ENCODE data around the gene CASQ2. TPM values are rescaled to one million over a fixed set of nuclear protein-coding genes. Genes with fewer than 3 reads are reported as not detected.

CASQ2 gene
- total RNA-seq, 1 donor from 2014 or later: not detected

- no peaks in the 10 kb centered on the region for H3K9me3 ChIP-seq (ENCODE audit: low read depth)
- no peaks in the 10 kb centered on the region for H3K79me2 ChIP-seq (ENCODE audit: low read depth)
- H3K4me3 ChIP-seq: no peak overlapping the region
- H3K9ac ChIP-seq: no peak overlapping the region
- DNase-seq (ENCODE audit: low spot score): no peak
- Mint-ChIP-seq H3K9me3 (no peaks in the 10 kb centered on the region), H3K4me3 (no peak overlapping the region), H3K27ac (no peak overlapping the region), H3K27me3 (ENCODE audit: insufficient read depth, low read depth) (peaks cover 2% of the 10 kb centered on the region), H3K4me1 (peaks cover 5% of the 10 kb centered on the region), H3K36me3 (no peaks in the 10 kb centered on the region)
- no peak for TF ChIP-seq EZH2 (IDR thresholded peaks at IDR 0.05)
- no peak for TF ChIP-seq CTCF (IDR thresholded peaks at IDR 0.05)
- TF ChIP-seq EZH2phosphoT487 (IDR thresholded peaks at IDR 0.05): no peak
- H3K27ac ChIP-seq: no peak overlapping the region
- H3F3A ChIP-seq (ENCODE audit: low read depth): no peaks in the 10 kb centered on the region
- no peaks in the 10 kb centered on the region for H3K36me3 ChIP-seq
- no peaks in the 10 kb centered on the region for H3K27me3 ChIP-seq
- H3K4me2 ChIP-seq: no peak overlapping the region
- no peak overlapping the region for H2AFZ ChIP-seq (replicated peaks)
- no peaks in the 10 kb centered on the region for H3K4me1 ChIP-seq
- no peaks in the 10 kb centered on the region for H4K20me1 ChIP-seq (ENCODE audit: low read depth)
Measured at GRCh38 chr1:115719285-115719684, 49.2 kb downstream of the CASQ2 start.

- Histone ChIP-seq H4K20me1 (ENCODE audit: low read depth) (no peaks in the 10 kb centered on the region), H3K9ac (no peak overlapping the region), H3K36me3 (no peaks in the 10 kb centered on the region), H3K79me2 (ENCODE audit: low read depth) (no peaks in the 10 kb centered on the region), H2AFZ (replicated peaks) (no peak overlapping the region), H3K4me1 (no peaks in the 10 kb centered on the region), H3F3A (ENCODE audit: low read depth) (no peaks in the 10 kb centered on the region), H3K27ac (no peak overlapping the region), H3K4me3 (no peak overlapping the region), H3K27me3 (no peaks in the 10 kb centered on the region), H3K4me2 (no peak overlapping the region), H3K9me3 (ENCODE audit: low read depth) (no peaks in the 10 kb centered on the region)
- H3K27ac Mint-ChIP-seq: no peak overlapping the region
- peaks cover 2% of the 10 kb centered on the region for H3K27me3 Mint-ChIP-seq (ENCODE audit: insufficient read depth, low read depth)
- H3K4me3 Mint-ChIP-seq: no peak overlapping the region
- peaks cover 5% of the 10 kb centered on the region for H3K4me1 Mint-ChIP-seq
- no peaks in the 10 kb centered on the region for H3K36me3 Mint-ChIP-seq
- no peak for TF ChIP-seq EZH2 (IDR thresholded peaks at IDR 0.05)
- TF ChIP-seq CTCF (IDR thresholded peaks at IDR 0.05): no peak
- TF ChIP-seq EZH2phosphoT487 (IDR thresholded peaks at IDR 0.05): no peak
- no peaks in the 10 kb centered on the region for H3K9me3 Mint-ChIP-seq
- DNase-seq (ENCODE audit: low spot score): no peak
Measured at GRCh38 chr1:115718011-115718754, 50.3 kb downstream of the CASQ2 start.

- no peak overlapping the region for H3K4me3 ChIP-seq
- no peaks in the 10 kb centered on the region for H3K9me3 Mint-ChIP-seq
- H3K4me1 ChIP-seq: no peaks in the 10 kb centered on the region
- no peaks in the 10 kb centered on the region for H3K79me2 ChIP-seq (ENCODE audit: low read depth)
- H3K27ac Mint-ChIP-seq: no peak overlapping the region
- no peaks in the 10 kb centered on the region for H3K36me3 Mint-ChIP-seq
- TF ChIP-seq EZH2phosphoT487 (IDR thresholded peaks at IDR 0.05): no peak
- TF ChIP-seq CTCF (IDR thresholded peaks at IDR 0.05): peak; percentile 60
- H3K4me1 Mint-ChIP-seq: peaks cover 5% of the 10 kb centered on the region
- H3K4me2 ChIP-seq: no peak overlapping the region
- no peak overlapping the region for H3K4me3 Mint-ChIP-seq
- no peak overlapping the region for H2AFZ ChIP-seq (replicated peaks)
- no peaks in the 10 kb centered on the region for H3F3A ChIP-seq (ENCODE audit: low read depth)
- no peaks in the 10 kb centered on the region for H3K9me3 ChIP-seq (ENCODE audit: low read depth)
- H4K20me1 ChIP-seq (ENCODE audit: low read depth): no peaks in the 10 kb centered on the region
- H3K27me3 ChIP-seq: no peaks in the 10 kb centered on the region
- H3K9ac ChIP-seq: no peak overlapping the region
- peaks cover 2% of the 10 kb centered on the region for H3K27me3 Mint-ChIP-seq (ENCODE audit: insufficient read depth, low read depth)
- DNase-seq (ENCODE audit: low spot score): peak; percentile 68
- no peak overlapping the region for H3K27ac ChIP-seq
- H3K36me3 ChIP-seq: no peaks in the 10 kb centered on the region
Measured at GRCh38 chr1:115717541-115717940, 51.0 kb downstream of the CASQ2 start.
